Activated T-helper 1 cell treated with anti-CD3 and anti-CD28 coated beads, Interleukin-2, amount 50 U/mL, for 16 hours (primary cell): ENCODE measurements around the gene RETN.
A peak's percentile ranks its signal among the peaks of the same experiment; 100 is the strongest.

ENCODE experiments used
- DNase-seq, 2 donors: peaks; one replicate each; pipeline ENCODE4 v3.0.0-alpha.2; 2020; ENCODE audit warnings: low read depth in 1 of 2, low spot score in 1 of 2

The RETN gene

GRCh38 chr19:7681340-7682174 is 12.7 kb downstream of the RETN start:
- peak; percentile 57 to 68 for DNase-seq

- DNase-seq = no peak
Observed at GRCh38 chr19:7682175-7682855, 13.5 kb downstream of the RETN start.

- DNase-seq = no peak
Observed at GRCh38 chr19:7685546-7686445, 16.9 kb downstream of the RETN start.

- no peak for DNase-seq
Observed at GRCh38 chr19:7687177-7687576, 18.3 kb downstream of the RETN start.

GRCh38 chr19:7689165-7689564 is 20.3 kb downstream of the RETN start:
- no peak for DNase-seq

GRCh38 chr19:7690779-7691258 is 22.0 kb downstream of the RETN start:
- DNase-seq = no peak

GRCh38 chr19:7691497-7691896 is 22.6 kb downstream of the RETN start:
- DNase-seq = no peak

GRCh38 chr19:7692417-7693088 is 23.7 kb downstream of the RETN start:
- DNase-seq = no peak

- no peak for DNase-seq
Observed at GRCh38 chr19:7694499-7694898, 25.6 kb downstream of the RETN start.

GRCh38 chr19:7697721-7698287 is 29.0 kb downstream of the RETN start:
- no peak for DNase-seq

- DNase-seq = no peak
Observed at GRCh38 chr19:7698583-7698982, 29.7 kb downstream of the RETN start.

GRCh38 chr19:7699003-7699402 is 30.2 kb downstream of the RETN start:
- no peak for DNase-seq

- no peak for DNase-seq
Observed at GRCh38 chr19:7699417-7700401, 30.9 kb downstream of the RETN start.

GRCh38 chr19:7701049-7701653 is 32.3 kb downstream of the RETN start:
- no peak for DNase-seq

- DNase-seq = no peak
Observed at GRCh38 chr19:7701654-7702457, 33.0 kb downstream of the RETN start, which contains the start of gene FCER2. TSS of gene FCER2 (minus strand) at chr19:7702131. CDS start at chr19:7699760, 2,371 bp downstream.

GRCh38 chr19:7703332-7703731 is 34.5 kb downstream of the RETN start:
- no peak for DNase-seq

GRCh38 chr19:7704280-7705060 is 35.6 kb downstream of the RETN start:
- no peak for DNase-seq
